HS-27A (cell line): ENCODE data around the gene ERH.

Source experiments
- DNase-seq: peaks from one replicate; pipeline ENCODE4 v3.0.0-alpha.2; 2012; ENCODE audit warnings: low read depth, missing footprints

ERH gene

DNA sequence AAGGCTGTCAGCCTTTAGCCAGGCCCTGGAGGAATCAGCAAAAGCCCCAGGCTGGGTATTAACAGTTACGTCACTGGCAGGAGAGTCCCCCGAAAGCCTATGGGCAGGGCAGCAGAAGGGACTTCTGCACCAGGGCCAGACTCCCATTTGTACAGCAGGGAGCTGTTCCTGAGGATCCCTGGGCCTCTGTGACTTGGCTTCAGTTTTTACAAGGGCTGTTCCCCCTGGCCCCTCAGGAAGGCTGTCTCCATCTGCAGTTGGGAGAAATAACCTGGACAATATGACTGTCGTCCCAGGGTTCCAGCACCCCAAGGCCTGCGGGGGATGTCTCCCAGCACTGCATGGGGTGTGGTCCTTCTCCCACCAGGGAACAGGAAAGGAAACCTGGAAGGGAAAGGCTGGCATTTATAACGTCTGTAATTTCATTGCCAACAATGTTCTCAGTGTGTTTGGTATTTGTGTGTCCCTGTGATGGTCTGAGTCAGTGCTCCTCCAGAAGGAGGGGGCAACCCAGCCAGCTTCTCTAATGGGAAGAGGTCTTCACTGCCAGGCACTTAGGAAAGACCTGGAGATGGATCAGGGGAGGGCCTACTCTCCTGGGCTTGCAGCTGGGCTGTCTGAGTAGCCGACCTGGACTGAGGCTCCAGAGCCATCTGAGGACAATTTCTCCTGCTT lies 42.4 kb downstream of the ERH start:
- no peak for DNase-seq

GRCh38 chr14:69355154-69355597 lies 42.9 kb downstream of the ERH start:
- DNase-seq = no peak

DNA sequence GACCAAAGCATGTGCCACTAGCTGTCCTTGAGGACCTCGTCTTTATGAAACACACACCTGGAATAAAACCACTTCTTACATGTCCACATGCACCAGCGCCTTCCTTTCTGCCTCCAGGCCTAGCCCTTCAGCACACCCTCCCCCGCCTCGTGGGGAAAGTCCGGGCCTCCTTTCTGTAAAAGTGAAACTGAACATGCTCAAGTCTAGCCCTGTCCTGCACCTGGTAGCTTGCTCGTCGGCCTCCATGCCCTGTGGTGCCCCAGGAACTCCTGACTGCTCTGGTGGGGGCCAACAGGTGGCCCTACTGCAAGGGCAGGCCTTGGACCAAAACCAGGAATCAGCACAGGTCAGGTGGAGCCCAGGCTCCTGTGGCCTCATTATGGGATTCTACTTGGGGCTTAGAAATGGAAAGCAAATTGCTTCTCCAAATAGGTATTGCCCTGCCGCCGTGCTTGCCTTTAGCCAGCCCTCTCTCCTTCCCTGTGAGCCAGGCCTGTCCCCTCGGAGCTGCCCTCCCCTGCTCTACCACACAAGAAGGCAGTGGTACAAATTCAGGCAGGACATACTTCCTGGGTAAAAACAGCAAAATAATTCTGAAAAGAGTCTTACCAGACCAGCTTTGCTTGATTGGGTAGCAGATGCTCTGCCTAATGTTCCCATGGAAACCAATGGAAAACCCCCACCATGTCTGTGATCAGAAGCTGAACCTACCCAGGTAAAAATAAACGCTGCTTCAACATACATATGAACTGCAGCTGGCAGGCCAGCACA lies 43.5 kb downstream of the ERH start:
- no peak for DNase-seq

DNA sequence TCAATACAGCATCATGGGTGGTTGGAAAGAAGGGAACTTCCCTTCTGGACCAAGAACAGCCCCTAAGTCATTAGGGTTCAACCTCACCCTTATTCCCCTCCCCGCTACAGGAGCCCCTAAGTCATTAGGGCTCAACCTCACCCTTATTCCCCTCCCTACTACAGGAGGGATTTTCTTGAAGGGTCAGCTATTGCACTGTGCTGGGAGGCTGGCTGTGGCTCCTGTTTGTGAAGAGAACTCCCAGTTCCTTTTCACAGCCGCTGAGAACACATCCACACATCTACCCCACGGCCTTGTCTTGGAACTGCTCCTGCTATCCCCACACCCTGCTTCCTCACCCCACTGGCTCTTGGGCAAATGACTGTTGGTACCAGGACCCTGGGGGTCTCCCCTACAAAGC lies 44.9 kb downstream of the ERH start:
- DNase-seq = no peak

GRCh38 chr14:69351911-69352310 lies 46.2 kb downstream of the ERH start:
- no peak for DNase-seq

- DNase-seq = no peak
These were observed 46.7 kb downstream of the ERH start for GRCh38 chr14:69351385-69351784.

DNA sequence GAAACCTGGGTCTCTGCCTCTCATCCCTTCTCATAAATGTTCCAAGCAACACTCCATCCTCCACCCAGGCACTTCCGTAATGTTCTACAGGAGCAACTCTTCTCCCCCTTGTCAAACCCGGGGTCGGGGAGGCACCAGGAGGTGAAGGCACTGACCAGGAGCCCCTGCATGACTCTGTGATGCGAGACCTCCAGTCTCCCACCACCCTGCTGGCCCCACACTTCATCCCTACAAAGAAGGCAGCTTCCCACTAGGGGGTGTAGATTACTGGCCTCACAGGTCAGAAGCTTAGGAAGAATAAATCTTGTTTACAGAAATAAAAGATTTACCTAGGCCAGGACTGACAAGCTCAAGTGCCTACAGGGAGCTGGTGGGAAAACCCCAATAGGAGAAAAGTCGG lies 47.2 kb downstream of the ERH start:
- no peak for DNase-seq

- DNase-seq = no peak
These were observed 48.9 kb downstream of the ERH start for GRCh38 chr14:69349091-69349777.

DNA sequence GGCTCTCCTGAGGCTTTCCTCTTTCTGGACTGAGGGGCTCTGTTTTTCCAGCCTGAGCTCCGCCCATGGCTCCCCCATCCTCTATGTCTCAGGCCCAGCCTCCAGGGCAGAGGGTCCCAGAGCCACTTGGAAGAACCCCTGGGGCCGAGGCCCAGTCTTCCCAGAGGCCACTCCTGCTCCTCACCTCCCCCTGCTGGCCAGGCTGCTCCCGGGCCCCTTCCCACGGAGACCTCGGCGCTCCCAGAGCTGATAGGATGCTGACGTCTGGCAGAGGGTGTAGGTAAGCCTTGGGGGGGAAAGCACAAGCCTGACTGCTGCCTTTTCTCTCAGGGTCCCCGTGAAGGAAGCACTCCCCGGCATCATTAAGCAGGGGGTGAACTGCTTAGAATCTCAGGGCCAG lies 51.4 kb downstream of the ERH start:
- no peak for DNase-seq

GRCh38 chr14:69345402-69345801 lies 52.7 kb downstream of the ERH start:
- DNase-seq = no peak

DNA sequence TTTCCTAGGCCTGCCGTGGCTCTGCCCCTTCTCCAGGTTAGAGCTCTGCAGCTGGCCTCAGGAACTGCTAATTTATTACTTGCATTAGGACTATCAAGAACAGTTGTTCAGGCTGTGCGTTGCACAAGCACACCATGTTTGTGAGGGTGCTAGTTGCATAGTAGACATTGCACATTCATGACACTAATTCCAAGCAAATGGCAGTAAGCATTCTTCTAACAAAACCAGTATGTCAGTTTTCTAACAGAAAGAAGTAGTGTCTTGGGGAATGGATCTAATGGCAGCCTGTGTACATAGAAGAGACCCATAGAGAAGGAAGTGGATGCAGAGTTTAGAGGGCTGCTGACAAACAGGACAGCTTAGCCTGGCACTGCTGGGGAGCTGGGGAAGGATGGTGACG lies 53.9 kb downstream of the ERH start:
- no peak for DNase-seq

DNA sequence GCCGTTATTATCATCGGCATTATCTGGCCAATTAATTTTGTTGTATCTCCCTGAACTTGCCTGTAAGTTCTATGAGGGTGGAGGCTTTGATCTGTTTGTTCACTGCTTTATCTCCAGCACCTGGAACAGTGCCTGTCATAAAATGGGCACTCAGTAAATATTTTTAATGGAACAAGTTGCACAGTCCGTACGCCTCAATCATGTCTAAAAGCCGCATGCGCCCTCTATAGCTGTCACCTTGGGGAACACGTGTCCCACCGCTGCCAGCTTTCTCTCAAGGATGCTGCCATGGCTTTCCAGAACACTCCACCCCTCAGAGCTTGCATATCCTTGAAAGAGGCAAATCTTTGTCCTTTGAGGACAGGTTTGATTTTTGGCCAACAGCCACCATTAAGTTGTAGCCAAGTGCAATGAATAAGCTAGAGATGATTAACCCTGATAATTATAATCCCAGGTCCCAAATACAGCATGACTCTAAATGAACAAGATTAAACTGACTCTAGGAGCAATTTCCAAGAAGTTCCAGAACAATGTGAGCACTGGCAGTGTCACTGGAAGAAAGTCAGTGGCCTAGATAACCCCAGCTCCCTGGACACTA lies 55.1 kb downstream of the ERH start:
- no peak for DNase-seq

DNA sequence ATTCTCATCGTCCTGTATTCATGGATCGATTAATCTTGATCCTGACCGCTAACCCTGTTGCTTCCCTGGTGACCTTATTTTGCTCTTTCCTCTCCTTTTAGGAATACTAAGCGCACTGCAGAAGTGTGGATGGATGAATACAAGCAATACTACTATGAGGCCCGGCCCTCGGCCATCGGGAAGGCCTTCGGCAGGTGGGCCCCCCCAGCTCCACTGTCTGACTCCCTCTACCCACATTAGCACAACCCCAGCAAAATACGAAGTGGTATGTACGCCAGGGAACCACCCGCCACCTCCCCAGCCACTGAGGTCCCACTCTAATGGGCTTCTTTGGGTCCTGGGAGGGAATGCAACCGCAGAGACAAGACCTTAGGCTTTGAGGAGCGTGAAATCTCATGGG lies 58.7 kb downstream of the ERH start:
- DNase-seq = no peak

DNA sequence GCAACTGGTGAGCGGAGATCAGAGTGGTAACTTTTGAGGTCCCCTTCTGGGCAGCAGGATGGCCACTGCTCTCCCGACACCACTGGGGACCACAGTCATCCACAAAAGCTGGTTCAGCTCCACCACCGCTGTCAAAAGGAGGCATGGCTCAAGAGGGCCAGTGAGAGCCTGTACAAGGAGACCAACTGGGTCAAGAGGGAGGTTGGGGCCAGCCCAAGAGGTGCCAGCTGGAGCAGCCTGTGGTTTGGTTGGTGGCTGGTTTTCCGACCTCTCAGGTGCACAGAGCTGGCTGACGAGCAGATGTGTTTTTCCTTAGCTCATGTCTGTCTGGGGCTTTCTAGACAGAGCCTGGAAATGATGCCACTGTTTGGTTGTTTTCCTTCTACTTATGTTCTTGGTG lies 60.1 kb downstream of the ERH start:
- DNase-seq = no peak

DNA sequence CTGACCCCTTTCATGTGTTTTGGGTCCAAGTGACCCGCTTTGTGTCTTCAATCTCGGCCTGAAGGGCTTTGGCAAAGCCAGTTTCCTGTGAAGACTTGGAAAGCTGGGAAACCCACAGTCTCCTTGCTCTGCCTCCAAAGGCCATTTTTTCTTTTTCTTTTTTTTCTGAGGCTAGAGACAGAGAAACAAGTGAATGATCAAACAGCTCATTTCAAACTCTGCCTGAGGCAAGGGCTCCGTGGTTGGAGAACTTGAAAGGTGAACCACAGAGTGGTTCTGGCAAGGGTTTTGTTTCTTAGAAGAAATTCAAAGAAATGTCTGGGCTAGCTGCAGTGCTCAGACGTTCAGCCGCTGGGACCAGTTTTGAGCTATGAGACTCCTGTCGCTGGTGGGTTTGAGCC lies 62.7 kb downstream of the ERH start:
- no peak for DNase-seq

GRCh38 chr14:69334576-69334975 lies 63.5 kb downstream of the ERH start:
- DNase-seq = no peak

DNA sequence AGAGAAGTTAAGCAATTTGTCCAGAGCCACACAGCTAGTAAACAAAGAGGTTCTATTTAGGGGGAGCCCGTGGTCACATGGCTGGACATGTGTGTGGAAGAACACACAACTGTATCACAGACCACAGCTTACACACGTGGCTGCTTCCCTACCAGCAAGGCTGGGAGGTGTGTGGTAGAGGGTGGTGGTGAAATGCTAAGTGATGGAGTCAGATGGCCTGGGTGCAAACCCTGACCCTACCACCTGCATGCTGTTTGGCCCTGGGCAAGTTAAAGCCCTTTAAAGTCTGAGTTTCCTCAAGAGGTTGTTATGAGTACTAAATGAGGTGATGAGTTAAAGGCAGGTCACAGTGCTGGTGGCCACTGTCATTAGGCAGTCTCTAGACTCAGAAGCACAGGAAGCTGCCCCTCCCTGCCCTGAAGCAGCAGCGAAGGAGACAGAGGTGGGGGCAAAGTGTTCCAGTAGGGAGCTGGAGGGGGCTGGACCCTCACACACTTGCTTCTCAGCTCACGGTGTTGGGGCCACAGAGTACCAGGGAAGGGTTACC lies 64.2 kb downstream of the ERH start:
- DNase-seq = no peak

GRCh38 chr14:69332782-69333395 lies 65.2 kb downstream of the ERH start:
- no peak for DNase-seq

- no peak for DNase-seq
These were observed 66.9 kb downstream of the ERH start for GRCh38 chr14:69331206-69331605.
